HG03135 (cell line): ENCODE data around the gene RNGTT.

Experiments used
- ATAC-seq: cut with Tn5 transposase; IDR thresholded peaks from one replicate; pipeline ENCODE4 v1.9.1; 2021; ENCODE audit warnings: mild to moderate bottlenecking, moderate library complexity; ENCODE audit not compliant: unreplicated experiment

RNGTT gene

GRCh38 chr6:88616380-88616779 lies 347.0 kb downstream of the RNGTT start:
- ATAC-seq, result peak; percentile 46

DNA sequence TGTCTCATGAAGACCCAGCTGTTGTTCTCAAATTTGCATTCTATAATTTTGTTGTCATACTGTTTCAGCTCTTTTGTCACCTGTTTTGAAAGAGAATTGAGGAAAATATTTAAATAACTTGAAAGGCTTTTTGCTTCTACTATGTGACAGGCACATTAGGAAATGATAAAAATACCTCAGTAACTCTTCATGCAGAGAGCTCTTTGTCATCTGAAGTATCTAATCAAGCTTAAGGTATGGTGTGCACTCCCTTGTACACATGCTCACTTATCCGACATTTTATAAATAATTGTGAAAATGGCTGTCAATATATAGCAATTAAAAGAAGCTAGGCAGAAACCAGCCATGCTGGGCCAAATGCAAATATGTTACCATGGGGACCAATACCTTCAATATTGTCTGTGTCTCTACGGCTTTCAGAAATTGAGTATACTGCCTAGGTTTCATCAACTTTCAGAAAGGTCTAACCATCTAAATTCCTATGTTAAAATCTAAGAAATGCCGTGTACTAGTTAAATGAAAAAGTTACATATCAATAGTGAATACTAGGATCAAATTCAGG lies 349.0 kb downstream of the RNGTT start:
- ATAC-seq, result no peak

DNA sequence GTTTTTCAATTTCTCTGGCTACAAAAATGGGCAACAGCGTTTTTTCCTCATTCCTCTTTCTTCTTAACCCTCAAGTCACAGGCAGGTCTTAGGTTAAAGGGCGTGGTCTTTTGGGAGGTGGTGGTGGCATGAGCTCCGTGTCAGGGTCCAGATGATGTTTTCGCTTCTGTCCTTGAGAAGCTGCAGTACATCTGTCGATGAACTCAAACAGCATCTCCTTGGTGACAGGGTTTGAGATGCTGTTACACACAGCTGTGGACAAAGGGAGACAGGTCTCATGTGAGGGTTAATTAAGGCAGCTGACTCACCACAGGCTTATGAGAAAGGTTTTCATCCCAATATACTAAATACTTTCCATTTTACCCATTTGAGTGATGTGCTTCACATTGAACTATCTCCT lies 350.8 kb downstream of the RNGTT start:
- no peak for ATAC-seq

DNA sequence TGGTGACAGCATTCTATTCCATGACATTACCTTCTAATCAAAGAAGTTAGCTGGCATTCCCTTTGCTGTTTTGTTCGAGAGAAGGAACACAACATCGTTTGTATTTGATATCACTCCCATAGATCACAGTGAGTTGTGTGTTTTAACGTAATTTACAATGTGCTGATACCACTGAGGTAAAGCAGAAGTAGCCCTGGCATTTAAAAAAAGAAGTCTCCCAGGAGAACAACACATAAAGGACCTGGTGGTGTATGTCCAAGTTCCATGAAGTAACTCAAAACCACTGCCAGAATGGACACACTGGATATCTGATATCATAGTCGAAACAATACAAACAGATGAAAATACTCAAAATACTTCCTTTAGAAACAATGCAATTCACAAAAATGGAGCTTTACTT lies 351.7 kb downstream of the RNGTT start:
- no peak for ATAC-seq

- ATAC-seq, result no peak
Measured at GRCh38 chr6:88609983-88610382, 353.4 kb downstream of the RNGTT start.

DNA sequence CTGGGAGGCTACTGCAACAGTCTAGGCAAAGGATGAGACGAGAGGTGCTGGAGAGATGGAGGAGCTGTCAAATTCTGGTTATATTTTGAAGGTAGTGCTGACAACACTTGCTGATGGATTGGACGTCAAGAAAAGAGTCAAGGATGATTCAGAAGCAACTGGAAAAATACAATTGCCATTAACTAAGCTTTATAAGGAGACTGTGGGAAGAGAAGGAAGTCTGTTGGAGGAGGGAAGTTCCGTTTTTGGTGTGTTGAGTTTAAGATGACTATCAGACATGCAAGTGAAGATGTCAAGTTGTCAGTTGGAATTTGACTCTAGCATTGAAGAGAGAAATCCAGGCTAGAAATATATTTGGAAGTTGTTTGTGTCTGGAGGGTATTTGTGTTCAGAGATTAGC lies 358.1 kb downstream of the RNGTT start:
- ATAC-seq, result no peak

- ATAC-seq, result no peak
Measured at GRCh38 chr6:88599571-88599970, 363.8 kb downstream of the RNGTT start.

DNA sequence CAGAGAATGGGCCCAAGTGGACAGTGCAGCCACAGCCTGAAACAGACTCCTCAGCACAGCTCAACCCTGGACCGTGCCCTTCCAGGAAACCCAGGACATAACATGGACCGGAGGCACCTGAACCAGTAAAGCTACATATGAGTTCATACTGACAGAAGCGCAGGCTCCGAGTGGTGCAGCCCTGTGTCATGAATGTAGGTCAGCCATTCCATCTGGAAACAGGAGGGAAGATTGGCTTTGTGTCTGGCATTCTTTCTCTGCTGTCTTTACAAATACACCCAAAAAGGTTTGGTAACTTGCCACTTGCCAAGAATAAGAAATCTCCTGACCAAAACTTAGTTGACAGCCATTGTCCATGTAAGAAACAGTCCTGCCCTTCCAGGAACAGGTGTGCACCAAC lies 366.6 kb downstream of the RNGTT start:
- no peak for ATAC-seq

- ATAC-seq, result no peak
Measured at GRCh38 chr6:88588938-88589337, 374.5 kb downstream of the RNGTT start.

- no peak for ATAC-seq
Measured at GRCh38 chr6:88587150-88587520, 376.3 kb downstream of the RNGTT start.

DNA sequence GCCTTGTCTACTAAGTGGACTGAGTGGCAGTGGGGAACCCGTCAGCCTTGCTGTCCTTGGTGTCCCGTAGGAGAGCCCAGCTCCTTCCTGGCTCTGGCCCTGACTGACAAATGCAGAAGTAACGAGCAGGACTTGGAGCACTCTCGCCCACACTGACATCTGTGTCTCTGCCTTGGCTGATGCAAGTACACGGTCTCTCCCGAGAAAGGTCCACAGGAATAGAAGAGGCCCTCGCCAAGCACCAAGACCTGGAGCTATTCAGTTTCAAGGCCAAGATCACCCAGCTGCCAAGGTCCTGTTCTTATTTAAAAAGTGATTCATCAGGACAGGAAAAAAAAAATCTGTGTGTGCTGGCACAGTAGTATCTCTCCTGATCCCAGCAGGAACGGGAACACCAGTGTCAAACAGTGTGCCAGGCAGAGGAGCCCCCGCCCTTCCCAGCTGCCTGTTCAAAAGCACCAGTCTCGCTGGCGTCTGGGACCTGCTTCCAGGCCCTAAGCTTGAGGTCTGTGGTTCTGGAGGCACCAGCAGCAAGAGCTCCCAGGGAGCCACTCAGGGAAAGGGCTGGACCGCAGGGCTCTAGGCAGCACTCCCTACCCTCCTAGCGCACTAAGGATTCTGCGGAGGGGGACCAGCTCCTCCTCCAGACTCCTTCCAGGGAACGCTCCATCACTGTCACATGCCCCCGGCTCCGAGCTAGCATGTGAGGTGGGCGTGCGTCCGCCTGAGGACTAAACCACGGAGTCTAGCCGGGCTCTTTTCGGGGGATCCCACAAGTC lies 376.9 kb downstream of the RNGTT start:
- ATAC-seq, result no peak

- no peak for ATAC-seq
Measured at GRCh38 chr6:88585276-88585692, 378.1 kb downstream of the RNGTT start.

DNA sequence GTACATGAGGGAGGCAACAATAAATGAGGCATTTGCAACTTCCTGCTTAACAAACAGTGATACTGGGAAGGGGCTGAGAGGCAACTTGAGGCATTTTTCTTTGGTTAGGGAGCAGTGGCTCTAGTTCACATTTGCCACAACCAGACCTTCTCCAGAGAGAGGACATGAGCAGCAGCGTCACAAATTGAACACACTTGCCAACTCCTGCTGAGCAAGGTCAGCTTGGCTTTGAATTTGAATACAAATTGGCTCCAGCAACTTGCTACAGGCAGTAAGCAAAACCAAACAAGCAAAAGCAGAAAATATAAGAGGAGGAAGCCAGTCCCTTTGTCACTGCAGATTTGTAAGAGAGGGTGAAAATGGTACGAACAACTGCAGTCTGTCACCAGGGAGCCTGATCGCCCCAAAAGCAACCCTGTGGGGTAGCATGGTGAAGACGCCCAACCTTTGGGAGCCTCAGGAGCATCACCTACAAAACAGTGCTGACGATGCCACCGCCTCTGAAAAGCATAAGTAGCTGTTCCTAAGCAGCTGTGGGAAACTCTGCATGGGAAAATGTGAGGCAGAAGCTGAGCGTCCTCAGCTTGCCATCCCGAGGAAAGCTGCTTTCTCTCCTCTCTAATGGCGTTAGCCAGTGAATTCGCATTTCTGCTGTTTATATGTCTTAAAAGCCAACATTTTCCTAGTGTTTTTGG lies 378.7 kb downstream of the RNGTT start:
- no peak for ATAC-seq

GRCh38 chr6:88577461-88577860 lies 386.0 kb downstream of the RNGTT start:
- no peak for ATAC-seq

GRCh38 chr6:88575536-88575935 lies 387.9 kb downstream of the RNGTT start:
- no peak for ATAC-seq

- ATAC-seq, result no peak
Measured at GRCh38 chr6:88574651-88575050, 388.8 kb downstream of the RNGTT start.

DNA sequence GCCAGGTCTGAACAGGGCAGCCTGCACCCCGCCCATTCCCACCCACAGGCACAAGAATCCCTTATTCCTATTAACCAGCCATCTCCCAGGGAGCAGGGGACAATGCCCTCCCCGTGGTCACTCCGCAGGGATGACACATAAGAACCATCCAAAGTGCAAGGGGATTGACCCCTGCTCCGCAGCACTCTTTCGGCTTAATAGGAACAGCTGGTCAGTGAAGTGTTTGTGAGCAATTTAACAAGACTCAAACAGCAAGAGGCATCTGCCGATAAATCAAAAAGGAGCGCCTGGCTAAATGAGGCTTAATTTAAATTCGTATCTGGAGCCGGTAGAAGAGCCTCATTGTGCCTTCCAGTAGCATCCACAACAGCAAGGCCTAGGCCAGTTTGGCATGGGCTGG lies 389.4 kb downstream of the RNGTT start:
- ATAC-seq, result no peak

GRCh38 chr6:88573561-88573960 lies 389.9 kb downstream of the RNGTT start:
- no peak for ATAC-seq

DNA sequence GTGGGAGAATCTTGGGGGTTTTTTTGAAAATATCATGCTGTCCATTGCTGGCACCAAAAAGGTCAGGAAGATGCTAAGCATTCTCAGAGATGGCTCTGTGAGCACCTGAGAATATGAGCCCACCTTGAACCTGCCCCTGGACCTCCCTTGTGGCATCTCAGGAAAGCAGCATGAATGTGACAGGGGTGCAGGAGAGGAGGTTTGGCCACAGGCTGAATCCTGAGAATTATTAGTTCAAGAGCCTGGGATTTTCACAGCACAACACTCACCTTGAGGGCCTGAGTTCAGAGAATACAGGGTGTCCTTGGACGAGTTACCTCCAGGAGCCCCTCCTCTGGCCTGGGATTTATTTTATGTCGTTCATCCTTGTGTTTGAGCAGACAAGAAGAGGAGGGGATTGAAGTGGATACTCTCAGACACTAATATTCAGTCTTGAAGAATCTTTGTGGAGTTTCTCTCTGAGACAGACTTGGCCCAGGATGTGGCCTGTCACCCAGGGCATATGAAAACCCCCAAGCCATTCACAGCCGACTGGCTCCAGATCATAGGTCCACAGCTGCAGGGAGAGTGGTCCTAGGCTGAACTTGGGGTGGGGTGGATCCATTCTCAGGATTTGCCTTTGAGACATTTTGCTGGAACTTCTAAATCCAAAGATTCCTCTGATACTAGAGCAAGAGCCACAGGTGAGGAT lies 390.8 kb downstream of the RNGTT start:
- ATAC-seq, result no peak

DNA sequence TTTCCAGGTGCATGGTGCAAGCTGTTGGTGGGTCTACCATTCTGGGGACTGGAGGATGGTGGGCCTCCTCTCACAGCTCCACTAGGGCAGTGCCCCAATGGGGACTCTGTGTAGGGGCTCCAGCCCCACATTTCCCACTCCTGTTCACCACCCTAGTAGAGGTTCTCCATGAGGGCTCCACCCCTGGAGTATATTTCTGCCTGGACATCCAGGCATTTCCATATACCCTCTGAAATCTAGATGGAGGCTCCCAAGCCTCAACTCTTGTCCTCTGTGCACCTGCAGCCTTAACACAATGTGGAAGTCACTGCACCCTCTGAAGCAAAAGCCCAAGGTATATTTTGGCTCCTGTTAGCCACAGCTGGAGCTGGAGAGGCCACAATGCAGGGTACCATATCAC lies 393.5 kb downstream of the RNGTT start:
- no peak for ATAC-seq

- ATAC-seq, result no peak
Measured at GRCh38 chr6:88567696-88568095, 395.7 kb downstream of the RNGTT start.
